Liver (tissue), 3 donors: ENCODE data around the gene TTC4.

ENCODE experiments used
- CTCF ChIP-seq: fragments of 150-350 bp; IDR thresholded peaks from 2 replicates; pipeline ENCODE4 v1.5.1; 2017; ENCODE audit warnings: improper control_type of control experiment, low read depth, low read length; ENCODE audit not compliant: missing input control
- GABPA ChIP-seq, 2 donors: IDR thresholded peaks in 1 of 2; conservative IDR thresholded peaks in 1 of 2; 2 replicates each; pipeline ENCODE4 v1.6.1; 2016; ENCODE audit warnings: antibody characterized with exemption in 2 of 2, mild to moderate bottlenecking in 1 of 2, moderate library complexity in 1 of 2
- donor health status: healthy.
- donor health status: healthy.

DNA sequence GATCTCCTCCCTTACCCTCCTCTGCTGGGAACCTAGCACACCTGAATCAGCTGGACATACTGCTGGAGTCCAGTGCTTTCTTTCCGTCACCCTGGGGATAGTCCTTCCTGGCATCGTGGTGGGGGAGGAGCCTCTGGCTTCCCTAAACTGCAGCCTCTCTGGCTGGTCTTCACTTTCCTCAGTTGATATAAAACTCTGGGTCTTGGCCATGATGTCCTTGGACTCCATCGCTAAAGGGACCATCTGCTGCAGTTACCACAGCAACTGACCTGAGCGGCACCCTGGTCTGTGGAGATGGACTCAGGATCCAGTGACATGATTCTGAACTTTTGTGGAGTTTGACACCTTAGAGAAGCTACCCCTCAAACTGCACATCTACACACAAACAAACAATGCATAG lies 25.9 kb downstream of the TTC4 start:
- TF ChIP-seq GABPA (IDR thresholded peaks at IDR 0.05 in 1 of 2, conservative IDR thresholded peaks at IDR 0.05 in 1 of 2) (no peak), CTCF (no peak)
